Coronary artery (tissue), 2 donors: ENCODE results near the gene FBXL12.
"Not testable (repeated sequence)": the region's sequence is repeated elsewhere in the genome, so short reads cannot be mapped to it uniquely, and the experiment has no call there.

ENCODE experiments used
- DNase-seq: peaks from one replicate; pipeline ENCODE4 v3.0.0-alpha.2; 2017; ENCODE audit warnings: low spot score
- H3K27ac ChIP-seq, 2 donors: fragments of 200-600 bp; sonication (generic); one replicate each; pipeline ENCODE4 v1.5.1; 2016 to 2019
- H3K4me3 ChIP-seq: fragments of 200-600 bp; sonication (generic); 2 replicates; pipeline ENCODE4 v1.5.1; 2016; ENCODE audit warnings: mild to moderate bottlenecking, moderate library complexity
- CTCF ChIP-seq: fragments of 200-600 bp; sonication (generic); IDR thresholded peaks from one replicate; pipeline ENCODE4 v1.5.1; 2019; ENCODE audit warnings: antibody characterized with exemption

Gene FBXL12

DNA sequence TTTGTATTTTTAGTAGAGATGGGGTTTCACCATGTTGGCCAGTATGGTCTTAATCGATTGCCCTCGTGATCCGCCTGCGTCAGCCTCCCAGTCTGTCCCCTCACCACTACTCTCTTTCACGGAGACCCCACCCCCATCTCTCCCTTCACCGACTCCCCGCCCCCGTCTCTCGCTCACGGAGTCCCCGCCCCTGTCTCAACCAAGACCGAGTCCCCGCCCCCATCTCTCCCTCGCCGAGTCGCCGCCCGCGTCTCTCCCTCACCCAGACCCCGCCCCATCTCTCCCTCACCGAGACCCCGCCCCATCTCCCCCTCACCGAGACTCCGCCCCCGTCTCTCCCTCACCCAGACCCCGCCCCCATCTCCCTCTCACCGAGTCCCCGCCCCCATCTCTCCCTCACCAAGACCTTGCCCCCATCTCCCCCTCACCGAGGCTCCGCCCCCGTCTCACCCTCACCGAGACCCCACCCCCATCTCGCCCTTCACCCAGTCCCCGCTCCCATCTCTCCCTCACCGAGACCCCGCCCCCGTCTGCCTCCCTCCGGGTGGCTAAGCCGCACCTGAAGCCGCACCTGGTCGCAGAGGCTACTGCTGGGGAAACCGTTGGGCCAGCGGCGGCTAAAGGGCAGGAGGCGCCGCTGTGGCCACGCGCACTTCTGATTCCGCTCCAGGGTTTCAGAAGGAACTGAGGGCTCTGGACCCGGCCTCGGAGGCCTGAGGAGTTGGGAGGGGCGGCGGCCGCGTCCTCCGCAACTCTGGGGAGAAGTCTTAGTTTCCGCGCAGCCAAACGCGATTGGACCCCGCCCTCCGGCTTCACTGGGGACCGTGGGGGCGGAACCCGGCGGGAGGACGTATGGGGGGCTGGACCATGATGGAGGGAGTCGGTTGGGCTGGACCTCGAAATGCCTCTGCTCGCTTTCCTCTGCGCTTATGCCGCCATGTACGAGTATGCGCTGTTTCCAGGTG, 33.2 kb downstream of the FBXL12 start:
- Histone ChIP-seq H3K4me3 (peak overlapping the region; percentile 82), H3K27ac (peak overlapping the region; percentile 96 to 99)
- peak; percentile 97 for DNase-seq
- TF ChIP-seq CTCF, result no peak

DNA sequence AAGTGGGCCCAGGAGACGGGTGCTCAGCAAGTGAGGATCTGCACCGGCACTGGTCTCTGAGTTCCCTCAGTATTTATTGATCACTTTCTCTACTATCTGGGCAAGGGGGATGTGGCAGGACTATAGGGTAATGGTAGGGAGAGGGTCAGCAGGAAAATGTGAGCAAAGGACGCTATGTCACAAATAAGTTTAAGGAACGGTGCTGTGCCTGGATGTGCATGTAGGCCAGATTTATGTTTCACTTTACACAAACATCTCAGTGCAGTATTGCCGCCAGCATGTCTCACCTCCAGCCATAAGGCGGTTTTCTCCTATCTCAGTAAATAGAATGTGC, 34.7 kb downstream of the FBXL12 start:
- Histone ChIP-seq H3K27ac (peak overlapping the region in 1 of 2 donors; percentile 99), H3K4me3 (peak overlapping the region; percentile 82)
- DNase-seq, result not testable (repeated sequence)

GRCh38 chr19:9782338-9782737, 36.5 kb downstream of the FBXL12 start:
- DNase-seq, result no peak
- TF ChIP-seq CTCF, result no peak
- Histone ChIP-seq H3K4me3 (no peak overlapping the region), H3K27ac (no peak overlapping the region)

- peak; percentile 96 for DNase-seq
- Histone ChIP-seq H3K27ac (peak within 1 kb of the TSS; percentile 74 to 92), H3K4me3 (peak within 1 kb of the TSS; percentile 71)
- no peak for TF ChIP-seq CTCF
Measured at GRCh38 chr19:9768175-9769112, 50.4 kb downstream of the FBXL12 start, which contains the start of gene ZNF846. Gene ZNF846, minus strand, starts transcription at chr19:9768738. Its CDS starts 3,788 bp downstream, at chr19:9764950.
